GM06990 (cell line): ENCODE results near the gene FBXO21.

Experiments
- DNase-seq: peaks from one replicate; pipeline ENCODE4 v3.0.0-alpha.2; 2011; ENCODE audit not compliant: insufficient read length; ENCODE audit errors: extremely low read depth
- H3K27me3 ChIP-seq: replicated peaks from 2 replicates; pipeline ENCODE4 v1.6.0; 2011; ENCODE audit warnings: low read length; ENCODE audit not compliant: control insufficient read depth, insufficient read depth
- H3K36me3 ChIP-seq: 2 replicates; pipeline ENCODE4 v1.5.1; 2011; ENCODE audit warnings: low read length; ENCODE audit not compliant: control insufficient read depth, insufficient read depth
- H3K4me3 ChIP-seq: replicated peaks from 2 replicates; pipeline ENCODE4 v1.5.1; 2011; ENCODE audit warnings: low read depth, mild to moderate bottlenecking, control low read depth, low read length
- TF ChIP-seq, protein P1 (sequence below): IDR thresholded peaks from 2 replicates; pipeline ENCODE4 v1.5.1; 2011; ENCODE audit warnings: low read length, control low read depth, mild to moderate bottlenecking, inconsistent platforms; ENCODE audit not compliant: insufficient read depth, poor library complexity, severe bottlenecking

The FBXO21 gene

DNA sequence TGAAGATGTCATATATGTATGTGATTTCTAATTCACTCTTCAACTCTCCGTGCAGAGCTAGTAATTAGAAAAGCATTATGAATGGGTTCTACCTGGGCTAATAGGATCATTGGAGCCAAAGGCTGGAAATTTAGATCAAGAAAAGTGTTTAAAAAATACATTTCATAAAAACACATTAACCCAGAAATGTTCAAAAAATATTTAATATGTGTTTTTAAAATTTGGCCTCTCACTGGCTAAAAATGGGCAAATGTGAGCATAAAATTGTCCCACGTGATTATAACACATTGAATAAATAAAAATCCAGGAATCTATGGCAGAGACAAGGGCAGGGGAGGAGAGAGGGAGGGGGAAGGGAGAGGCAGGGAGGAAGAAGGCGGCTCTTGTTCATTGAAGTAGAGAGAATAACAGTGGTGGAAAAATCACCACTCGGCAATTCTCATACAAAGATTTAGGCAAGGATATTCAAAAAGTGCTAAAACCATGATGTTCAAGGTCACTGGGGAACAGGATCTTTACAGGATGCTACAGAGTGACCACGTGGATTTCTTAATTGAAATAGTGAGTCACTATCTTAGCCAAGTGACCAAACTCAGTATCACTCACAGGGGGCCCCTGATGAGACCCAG is 38.8 kb downstream of the FBXO21 start:
- DNase-seq: no peak
- TF ChIP-seq, protein P1, sequence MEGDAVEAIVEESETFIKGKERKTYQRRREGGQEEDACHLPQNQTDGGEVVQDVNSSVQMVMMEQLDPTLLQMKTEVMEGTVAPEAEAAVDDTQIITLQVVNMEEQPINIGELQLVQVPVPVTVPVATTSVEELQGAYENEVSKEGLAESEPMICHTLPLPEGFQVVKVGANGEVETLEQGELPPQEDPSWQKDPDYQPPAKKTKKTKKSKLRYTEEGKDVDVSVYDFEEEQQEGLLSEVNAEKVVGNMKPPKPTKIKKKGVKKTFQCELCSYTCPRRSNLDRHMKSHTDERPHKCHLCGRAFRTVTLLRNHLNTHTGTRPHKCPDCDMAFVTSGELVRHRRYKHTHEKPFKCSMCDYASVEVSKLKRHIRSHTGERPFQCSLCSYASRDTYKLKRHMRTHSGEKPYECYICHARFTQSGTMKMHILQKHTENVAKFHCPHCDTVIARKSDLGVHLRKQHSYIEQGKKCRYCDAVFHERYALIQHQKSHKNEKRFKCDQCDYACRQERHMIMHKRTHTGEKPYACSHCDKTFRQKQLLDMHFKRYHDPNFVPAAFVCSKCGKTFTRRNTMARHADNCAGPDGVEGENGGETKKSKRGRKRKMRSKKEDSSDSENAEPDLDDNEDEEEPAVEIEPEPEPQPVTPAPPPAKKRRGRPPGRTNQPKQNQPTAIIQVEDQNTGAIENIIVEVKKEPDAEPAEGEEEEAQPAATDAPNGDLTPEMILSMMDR: no peak
- H3K36me3 ChIP-seq: peaks cover 25% of the 10 kb centered on the region
- H3K4me3 ChIP-seq: no peak overlapping the region
- no peaks in the 10 kb centered on the region for H3K27me3 ChIP-seq

DNA sequence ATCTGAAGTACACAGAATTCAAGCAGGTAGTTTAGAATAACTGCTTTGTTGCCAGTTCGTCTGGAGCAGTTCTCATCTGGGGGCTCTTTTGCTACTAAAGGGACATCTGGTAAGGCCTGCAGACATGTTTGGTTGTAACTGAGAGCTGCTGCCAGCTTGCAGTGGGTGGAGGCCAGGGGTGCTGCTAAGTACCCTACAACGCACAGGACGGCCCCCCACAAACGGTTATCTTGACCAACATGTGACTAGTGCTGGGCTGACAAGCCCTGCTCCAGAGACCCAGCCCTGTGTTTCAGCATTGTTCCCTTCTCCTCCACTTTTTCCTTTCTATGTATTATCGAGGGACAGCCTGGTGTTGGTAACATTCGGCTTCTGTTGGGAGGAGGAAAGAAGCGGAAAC is 40.8 kb downstream of the FBXO21 start:
- TF ChIP-seq, protein P1: no peak
- H3K36me3 ChIP-seq: peaks cover 19% of the 10 kb centered on the region

DNA sequence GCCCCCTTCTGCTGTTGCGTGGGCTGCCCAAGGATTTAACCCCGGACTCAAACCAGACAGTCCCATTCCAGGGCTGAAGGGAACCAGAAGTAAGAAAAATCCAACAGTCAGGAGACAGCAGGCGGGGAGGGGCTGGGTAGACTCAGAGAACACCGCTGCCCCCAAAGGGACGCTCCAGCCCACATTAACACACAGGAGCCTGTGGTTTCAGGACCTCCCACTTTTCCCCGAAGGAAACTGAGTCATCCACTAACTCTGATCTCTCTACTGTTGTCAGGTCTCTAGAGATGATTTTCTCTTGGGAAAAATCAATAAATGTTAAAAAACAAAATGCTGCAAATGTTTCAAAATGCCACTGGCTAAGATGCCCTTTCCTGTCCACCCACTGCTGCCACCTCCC is 41.6 kb downstream of the FBXO21 start:
- peaks cover 17% of the 10 kb centered on the region for H3K36me3 ChIP-seq
- no peaks in the 10 kb centered on the region for H3K27me3 ChIP-seq
- no peak for DNase-seq
- TF ChIP-seq, protein P1: no peak
- no peak overlapping the region for H3K4me3 ChIP-seq

More for the DNA sequence above, 40.8 kb downstream of the FBXO21 start:
- no peaks in the 10 kb centered on the region for H3K27me3 ChIP-seq
- no peak for DNase-seq
- H3K4me3 ChIP-seq: no peak overlapping the region

DNA sequence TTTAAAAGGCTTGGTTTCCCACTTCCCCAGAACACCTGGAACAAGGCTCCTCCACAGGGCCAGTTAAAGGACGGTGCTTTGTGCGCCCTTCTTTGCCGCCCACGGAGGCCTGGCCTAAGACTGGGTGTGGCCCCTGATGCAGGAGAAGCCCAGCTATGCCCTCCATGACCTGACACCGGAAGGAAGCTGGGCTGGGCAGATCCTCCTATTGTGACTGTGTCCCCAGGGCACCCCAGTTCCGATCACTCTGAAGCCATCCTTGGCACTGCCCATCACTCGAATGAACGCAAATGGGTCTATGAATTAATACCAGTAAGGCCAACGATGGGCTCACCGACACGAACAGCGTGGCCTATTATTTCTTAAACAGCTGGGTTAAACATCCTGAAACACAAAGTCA is 42.6 kb downstream of the FBXO21 start:
- H3K4me3 ChIP-seq: no peak overlapping the region
- H3K36me3 ChIP-seq: peaks cover 14% of the 10 kb centered on the region
- TF ChIP-seq, protein P1: no peak
- no peaks in the 10 kb centered on the region for H3K27me3 ChIP-seq
- no peak for DNase-seq

DNA sequence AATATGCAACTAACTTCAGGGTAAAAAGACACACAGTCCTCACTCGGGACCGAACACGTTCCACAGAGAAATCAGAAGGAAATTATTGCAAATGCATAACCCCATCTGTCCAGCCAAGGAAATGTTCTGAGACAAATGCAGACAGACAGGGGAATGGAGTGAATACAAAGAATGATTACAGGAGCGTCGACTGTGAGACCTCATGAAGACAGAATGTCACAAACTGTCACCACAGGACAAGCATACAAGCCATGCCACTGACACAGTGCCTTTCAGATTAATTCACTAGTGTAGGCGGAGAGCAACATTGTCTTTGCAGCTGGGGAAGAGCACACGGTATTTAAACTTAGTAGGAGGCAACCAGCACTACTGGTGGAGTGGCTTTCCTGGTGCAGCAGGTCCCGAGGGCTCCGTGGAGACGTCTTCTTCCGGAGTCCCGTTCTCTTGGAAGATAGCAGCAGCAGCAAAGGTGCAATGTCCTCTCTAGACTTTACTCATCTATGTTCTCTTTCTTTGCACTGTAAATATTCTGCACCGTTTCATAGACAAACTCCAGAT is 44.6 kb downstream of the FBXO21 start:
- DNase-seq: no peak
- TF ChIP-seq, protein P1: no peak
- H3K27me3 ChIP-seq: no peaks in the 10 kb centered on the region
- H3K4me3 ChIP-seq: no peak overlapping the region
- H3K36me3 ChIP-seq: peaks cover 15% of the 10 kb centered on the region
